Lung (tissue), 12 donors: ENCODE results near the gene RASL10A. TPM values are rescaled to one million over a fixed set of nuclear protein-coding genes. Genes with fewer than 3 reads are reported as not detected.

ENCODE experiments used
- ATAC-seq: fragments of 200-7000 bp; cut with Tn5 transposase; one replicate; pipeline ENCODE4 v1.9.1; 2020; ENCODE audit warnings: moderate number of reproducible peaks; ENCODE audit not compliant: insufficient read depth, low FRiP score
- DNase-seq, 3 donors: peaks; one replicate each; pipeline ENCODE4 v3.0.0-alpha.2; 2013 to 2017
- H3K27ac ChIP-seq, 2 donors: one replicate each; pipeline ENCODE4 v1.5.1; 2013; ENCODE audit warnings: mild to moderate bottlenecking in 2 of 2, moderate library complexity in 2 of 2, control low read depth in 1 of 2, inconsistent platforms in 1 of 2, low read depth in 1 of 2, low read length in 1 of 2
- H3K27me3 ChIP-seq, 3 donors: one replicate each; pipeline ENCODE4 v1.5.1; 2013; ENCODE audit warnings: low read length in 2 of 3; ENCODE audit not compliant: control insufficient read depth in 3 of 3, insufficient read depth in 3 of 3
- H3K36me3 ChIP-seq, 4 donors: one replicate each; pipeline ENCODE4 v1.5.1; 2013; ENCODE audit warnings: low read length in 4 of 4, mild to moderate bottlenecking in 1 of 4, moderate library complexity in 1 of 4; ENCODE audit not compliant: control insufficient read depth in 4 of 4, insufficient read depth in 4 of 4
- H3K4me1 ChIP-seq, 5 donors: one replicate each; pipeline ENCODE4 v1.5.1; 2013; ENCODE audit warnings: low read length in 5 of 5, mild to moderate bottlenecking in 2 of 5, moderate library complexity in 1 of 5; ENCODE audit not compliant: control insufficient read depth in 5 of 5, insufficient read depth in 5 of 5
- H3K4me3 ChIP-seq: one replicate; pipeline ENCODE4 v1.5.1; 2013; ENCODE audit warnings: mild to moderate bottlenecking, control low read depth, moderate library complexity
- H3K9ac ChIP-seq, 2 donors: one replicate each; pipeline ENCODE4 v1.5.1; 2013; ENCODE audit warnings: low read length in 2 of 2, control low read depth in 1 of 2; ENCODE audit not compliant: insufficient read depth in 1 of 2
- H3K9me3 ChIP-seq, 4 donors: one replicate each; pipeline ENCODE4 v1.5.1; 2013; ENCODE audit warnings: low read length in 3 of 4, mild to moderate bottlenecking in 1 of 4, moderate library complexity in 1 of 4; ENCODE audit not compliant: control insufficient read depth in 4 of 4, insufficient read depth in 3 of 4
- WGBS, 2 donors: extraction: QIAGEN DNeasy Blood & Tissue Kit; methylation state at CpG; one replicate each; pipeline ENCODE4 v1.1.7; 2013; 5-methylcytosine and 5-hydroxymethylcytosine counted together
- polyA plus RNA-seq, 2 donors: library from polyadenylated mRNA; stranded (reverse); fragments of 200-250 nt; gene quantifications; one replicate each; pipeline ENCODE4 v1.2.1, GENCODE V29; 2013
- total RNA-seq, 2 donors: library from RNA; depleted of rRNA in 1 of 2; stranded (reverse); fragments of >200 nt in 1 of 2; gene quantifications; one replicate each; pipeline ENCODE4 v1.2.1, GENCODE V29; 2014 to 2021
- TF ChIP-seq, protein P1 (sequence below): IDR thresholded peaks from 2 replicates; pipeline ENCODE4 v1.5.1; 2012; ENCODE audit warnings: mild to moderate bottlenecking; ENCODE audit errors: control extremely low read depth, extremely low read depth
- donor health status: control.
- donor health status: control.
- donor health status: Bipolar disorder and iron deficiency.
- donor health status: healthy.
- donor health status: DM: yes; HTN: yes; CAD: no.

The RASL10A gene
- total and polyA plus RNA-seq, 4 donors: 0.71 to 3.3 (median 2.0) TPM; not detected in 1

DNA sequence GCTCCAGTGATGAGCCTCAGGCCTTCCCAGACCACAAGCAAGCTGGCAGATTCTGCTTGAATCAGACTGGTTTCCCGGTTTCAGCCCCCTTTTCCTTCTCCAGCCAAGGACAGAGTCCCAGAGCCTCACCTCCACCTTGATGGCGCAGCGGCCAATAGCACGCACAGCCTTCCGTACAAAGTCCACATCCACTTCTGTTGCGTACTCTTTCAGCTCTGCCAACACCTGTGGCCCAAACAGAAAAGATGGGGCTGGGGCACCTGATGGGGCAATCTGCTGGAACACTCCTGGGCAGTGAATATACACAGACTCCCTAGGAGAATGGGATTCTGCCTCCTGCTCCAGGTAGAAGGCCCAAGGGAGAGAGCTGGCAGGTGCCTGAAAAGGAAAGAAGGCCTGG, 35.5 kb upstream of the RASL10A start:
- DNase-seq (no peak), ATAC-seq (no peak)
- Histone ChIP-seq H3K9ac (no peak overlapping the region), H3K36me3 (peaks cover 24 to 79% (median 35%) of the 10 kb centered on the region in 4 donors), H3K27ac (no peak overlapping the region), H3K4me1 (no peaks in the 10 kb centered on the region), H3K4me3 (no peak overlapping the region), H3K27me3 (no peaks in the 10 kb centered on the region), H3K9me3 (no peaks in the 10 kb centered on the region)
- 98% methylated on average over 6 of the region's 6 CpGs for WGBS, 2 donors
- TF ChIP-seq, protein P1, sequence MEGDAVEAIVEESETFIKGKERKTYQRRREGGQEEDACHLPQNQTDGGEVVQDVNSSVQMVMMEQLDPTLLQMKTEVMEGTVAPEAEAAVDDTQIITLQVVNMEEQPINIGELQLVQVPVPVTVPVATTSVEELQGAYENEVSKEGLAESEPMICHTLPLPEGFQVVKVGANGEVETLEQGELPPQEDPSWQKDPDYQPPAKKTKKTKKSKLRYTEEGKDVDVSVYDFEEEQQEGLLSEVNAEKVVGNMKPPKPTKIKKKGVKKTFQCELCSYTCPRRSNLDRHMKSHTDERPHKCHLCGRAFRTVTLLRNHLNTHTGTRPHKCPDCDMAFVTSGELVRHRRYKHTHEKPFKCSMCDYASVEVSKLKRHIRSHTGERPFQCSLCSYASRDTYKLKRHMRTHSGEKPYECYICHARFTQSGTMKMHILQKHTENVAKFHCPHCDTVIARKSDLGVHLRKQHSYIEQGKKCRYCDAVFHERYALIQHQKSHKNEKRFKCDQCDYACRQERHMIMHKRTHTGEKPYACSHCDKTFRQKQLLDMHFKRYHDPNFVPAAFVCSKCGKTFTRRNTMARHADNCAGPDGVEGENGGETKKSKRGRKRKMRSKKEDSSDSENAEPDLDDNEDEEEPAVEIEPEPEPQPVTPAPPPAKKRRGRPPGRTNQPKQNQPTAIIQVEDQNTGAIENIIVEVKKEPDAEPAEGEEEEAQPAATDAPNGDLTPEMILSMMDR: no peak

DNA sequence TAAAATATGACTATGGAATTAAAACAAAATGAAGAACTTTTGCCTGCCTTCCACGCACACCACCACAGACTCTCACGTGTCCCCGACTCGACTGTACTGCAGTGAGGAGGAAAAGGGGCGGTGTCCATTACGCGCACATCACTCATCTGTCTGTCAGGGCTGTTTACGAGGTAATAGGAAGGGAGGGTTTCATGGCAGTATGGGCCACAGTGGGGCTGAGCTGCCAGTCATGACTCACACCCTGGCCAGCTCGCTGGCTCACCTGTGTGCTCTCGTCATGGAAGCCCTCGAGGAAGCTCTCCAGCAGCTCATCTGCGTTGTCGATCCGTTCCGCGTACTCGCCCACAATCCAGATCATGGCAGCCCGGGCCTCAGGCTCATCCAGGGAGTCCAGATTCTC, 33.5 kb upstream of the RASL10A start:
- Histone ChIP-seq H3K36me3 (peaks cover 24 to 65% (median 25%) of the 10 kb centered on the region in 4 donors), H3K27ac (peak overlapping the region in 1 of 2 donors; percentile 9), H3K4me3 (no peak overlapping the region), H3K9me3 (no peaks in the 10 kb centered on the region), H3K9ac (no peak overlapping the region), H3K4me1 (no peaks in the 10 kb centered on the region), H3K27me3 (no peaks in the 10 kb centered on the region)
- WGBS, 2 donors: 93% methylated on average over 18 of the region's 18 CpGs
- no peak for DNase-seq
- no peak for ATAC-seq
- TF ChIP-seq, protein P1: no peak

DNA sequence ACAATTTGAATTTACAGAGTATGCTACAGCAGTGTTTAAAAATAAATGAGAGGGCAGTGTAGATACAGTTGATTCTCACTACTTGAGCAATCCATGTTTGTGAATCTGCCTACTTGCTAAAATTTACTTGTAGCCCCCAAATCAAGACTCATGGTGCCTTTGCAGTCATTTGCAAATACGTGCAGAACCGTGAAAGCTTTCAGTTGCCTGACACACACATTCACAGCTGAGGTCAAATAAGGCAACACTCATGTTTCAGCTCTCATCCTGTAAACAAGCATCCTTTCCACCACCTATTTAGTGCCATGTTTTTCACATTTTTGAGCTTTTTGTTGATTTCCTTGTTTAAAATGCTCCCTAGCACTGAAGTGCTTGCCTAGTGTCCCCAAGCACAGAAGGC, 32.5 kb upstream of the RASL10A start:
- no peak overlapping the region for H3K27ac ChIP-seq
- no peak overlapping the region for H3K9ac ChIP-seq
- H3K4me3 ChIP-seq: no peak overlapping the region
- DNase-seq (no peak), ATAC-seq (no peak)
- 93 to 95% methylated on average over 2 of the region's 2 CpGs for WGBS, 2 donors
- H3K27me3 ChIP-seq: no peaks in the 10 kb centered on the region
- peaks cover 22 to 62% (median 28%) of the 10 kb centered on the region in 4 donors for H3K36me3 ChIP-seq
- TF ChIP-seq, protein P1: no peak
- H3K9me3 ChIP-seq: no peaks in the 10 kb centered on the region
- no peaks in the 10 kb centered on the region for H3K4me1 ChIP-seq

DNA sequence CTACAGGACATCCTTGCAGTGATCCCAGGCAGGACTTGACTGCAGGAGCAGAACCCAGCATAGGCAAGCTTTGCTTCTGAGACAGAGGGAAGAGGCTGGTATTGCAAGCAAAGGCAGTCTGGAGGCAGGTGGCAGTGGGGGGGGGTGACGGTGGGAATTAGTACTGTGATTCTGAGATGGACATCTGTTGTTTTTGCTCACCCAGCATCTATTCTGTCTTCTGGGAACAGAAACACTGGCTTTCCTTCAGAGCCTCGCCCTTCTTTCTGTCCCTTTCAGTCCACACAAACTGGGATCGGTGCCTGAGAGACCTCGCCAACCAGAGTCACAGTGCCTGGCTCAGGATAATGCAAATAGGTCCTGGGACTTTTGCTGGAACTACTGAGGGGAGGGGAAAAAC, 31.2 kb upstream of the RASL10A start:
- TF ChIP-seq, protein P1: no peak
- H3K9me3 ChIP-seq: no peaks in the 10 kb centered on the region
- H3K27me3 ChIP-seq: no peaks in the 10 kb centered on the region
- WGBS, 2 donors: 92 to 94% methylated on average over 4 of the region's 4 CpGs
- ATAC-seq (no peak), DNase-seq (no peak)
- peaks cover 0 to 6% (median 0%) of the 10 kb centered on the region in 5 donors for H3K4me1 ChIP-seq
- H3K36me3 ChIP-seq: peaks cover 18 to 62% (median 28%) of the 10 kb centered on the region in 4 donors
- H3K4me3 ChIP-seq: no peak overlapping the region
- no peak overlapping the region for H3K9ac ChIP-seq
- H3K27ac ChIP-seq: no peak overlapping the region
